Fibroblast of mammary gland (primary cell): ENCODE results near the gene NLRC5.

ENCODE experiments used
- DNase-seq: peaks from one replicate; pipeline ENCODE4 v3.0.0-alpha.2; 2010; ENCODE audit warnings: low read depth
- H3K4me3 ChIP-seq: 2 replicates; pipeline ENCODE4 v1.5.1; 2011; ENCODE audit warnings: low read depth, mild to moderate bottlenecking, low read length, moderate library complexity; ENCODE audit not compliant: control insufficient read depth
- CTCF ChIP-seq: conservative IDR thresholded peaks from 2 replicates; pipeline ENCODE4 v1.5.1; 2011; ENCODE audit warnings: low read depth, low read length, inconsistent platforms; ENCODE audit not compliant: control insufficient read depth, insufficient read depth

The NLRC5 gene

GRCh38 chr16:57091975-57092785 lies 102.8 kb downstream of the NLRC5 start, which contains the start of gene CPNE2:
Gene CPNE2, plus strand, starts transcription at chr16:57092583. Its CDS starts 18,160 bp downstream, at chr16:57110743.
- peak; percentile 17 for DNase-seq
- peak within 1 kb of the TSS; percentile 49 for H3K4me3 ChIP-seq
- no peak for TF ChIP-seq CTCF

GRCh38 chr16:57092786-57093411 lies 103.5 kb downstream of the NLRC5 start:
- no peak for DNase-seq
- no peak for TF ChIP-seq CTCF
- H3K4me3 ChIP-seq: peak overlapping the region; percentile 49

- no peak for TF ChIP-seq CTCF
- H3K4me3 ChIP-seq: peak overlapping the region; percentile 49
- DNase-seq: no peak
Measured at GRCh38 chr16:57093666-57094564, 104.6 kb downstream of the NLRC5 start.

GRCh38 chr16:57094911-57095310 lies 105.6 kb downstream of the NLRC5 start:
- no peak for TF ChIP-seq CTCF
- no peak overlapping the region for H3K4me3 ChIP-seq
- DNase-seq: no peak

GRCh38 chr16:57096192-57096591 lies 106.8 kb downstream of the NLRC5 start:
- no peak for TF ChIP-seq CTCF
- DNase-seq: no peak
- H3K4me3 ChIP-seq: no peak overlapping the region

GRCh38 chr16:57096793-57097192 lies 107.4 kb downstream of the NLRC5 start:
- no peak for TF ChIP-seq CTCF
- no peak overlapping the region for H3K4me3 ChIP-seq
- DNase-seq: no peak
